K562 (cell line): ENCODE results near the gene ZNRF3. TPM values are rescaled to one million over a fixed set of nuclear protein-coding genes. Genes with fewer than 3 reads are reported as not detected.
A peak's percentile ranks its signal among the peaks of the same experiment; 100 is the strongest.

Source experiments
- ATAC-seq: fragments of 200-7000 bp; cut with Tn5 transposase; 3 replicates; pipeline ENCODE4 v1.9.1; 2020; ENCODE audit warnings: moderate library complexity
- BruUV-seq: library from RNA; stranded (reverse); fragments of 400-500 nt; replicated peaks from 2 replicates; lab custom pipeline; 2021; lab: Mats Ljungman, UMichigan
- CTCF ChIA-PET: fragments of 300-600 bp; formaldehyde crosslinking; extraction: SDS; loops from one replicate; lab custom pipeline; 2021; ENCODE audit warnings: low intra/inter-chr PET ratio; lab: Yijun Ruan, JAX
- POLR2A ChIA-PET: fragments of 300-600, 350-650 bp; sonication (Branson Sonifier 250); formaldehyde crosslinking; extraction: SDS; loops from one replicate; lab custom pipeline; 2021; ENCODE audit warnings: antibody characterized with exemption, inconsistent platforms; lab: Yijun Ruan, JAX
- DNase-seq, 4 experiments: peaks; one replicate each; pipeline versions ENCODE4 v3.0.0 to v3.0.0-alpha.2; 2011 to 2018; ENCODE audit warnings: low spot score in 3 of 4, mixed read lengths in 3 of 4; ENCODE audit errors: extremely low read depth in 1 of 4
- FAIRE-seq: peaks from 2 replicates; lab custom pipeline; 2011; peaks lifted over from hg19 to GRCh38; lab: Jason Lieb, UNC
- H2AFZ ChIP-seq: 2 replicates; pipeline ENCODE4 v1.6.0; 2011; ENCODE audit warnings: low read depth, low read length, control low read depth, inconsistent platforms
- H3K27ac ChIP-seq: fragments of 200-600 bp; 3 replicates; pipeline ENCODE4 v1.8.0; 2011; ENCODE audit warnings: low read depth, mild to moderate bottlenecking, control low read depth, inconsistent platforms, low read length, moderate library complexity, mixed read lengths; ENCODE audit errors: extremely low read depth
- H3K27me3 ChIP-seq, 2 experiments: fragments of 300-600 bp in 1 of 2; 2 replicates in 1 of 2; 3 replicates in 1 of 2; pipeline versions ENCODE4 v1.6.0 to v1.8.0; 2011; ENCODE audit warnings: inconsistent platforms in 2 of 2, low read length in 2 of 2, mild to moderate bottlenecking in 1 of 2, mixed read lengths in 1 of 2, moderate library complexity in 1 of 2; ENCODE audit not compliant: control insufficient read depth in 2 of 2, insufficient read depth in 2 of 2
- H3K36me3 ChIP-seq: fragments of 300-600 bp; 3 replicates; pipeline ENCODE4 v1.8.0; 2011; ENCODE audit warnings: mild to moderate bottlenecking, low read length, inconsistent platforms; ENCODE audit not compliant: control insufficient read depth, insufficient read depth
- H3K4me1 ChIP-seq, 2 experiments: fragments of 200-600 bp in 1 of 2; replicated peaks in 1 of 2; 2 replicates in 1 of 2; 3 replicates in 1 of 2; pipeline versions ENCODE4 v1.5.1 to v1.8.0; 2011; ENCODE audit warnings: inconsistent platforms in 2 of 2, low read length in 2 of 2, mild to moderate bottlenecking in 1 of 2, mixed read lengths in 1 of 2, moderate library complexity in 1 of 2; ENCODE audit not compliant: control insufficient read depth in 2 of 2, insufficient read depth in 2 of 2
- H3K4me2 ChIP-seq: 2 replicates; pipeline ENCODE4 v1.6.1; 2011; ENCODE audit warnings: low read length, control low read depth, inconsistent platforms, mixed read lengths; ENCODE audit not compliant: insufficient read depth
- H3K4me3 ChIP-seq: fragments of 200-600 bp; sonication (generic), shearing (Covaris generic); 2 replicates; pipeline ENCODE4 v1.5.1; 2016; ENCODE audit warnings: control low read depth, inconsistent platforms
- H3K79me2 ChIP-seq: fragments of 200-600 bp; 3 replicates; pipeline ENCODE4 v1.8.0; 2011; ENCODE audit warnings: low read length, inconsistent platforms; ENCODE audit not compliant: control insufficient read depth, insufficient read depth
- H3K9ac ChIP-seq, 2 experiments: 2 replicates each; pipeline versions ENCODE4 v1.6.0 to v1.6.1; 2011; ENCODE audit warnings: low read depth in 2 of 2, low read length in 2 of 2, control low read depth in 1 of 2, inconsistent platforms in 1 of 2, mild to moderate bottlenecking in 1 of 2, mixed read lengths in 1 of 2; ENCODE audit not compliant: insufficient read depth in 1 of 2
- H3K9me1 ChIP-seq: one replicate; pipeline ENCODE4 v1.6.0; 2011; ENCODE audit warnings: inconsistent platforms, mild to moderate bottlenecking, low read length, moderate library complexity; ENCODE audit not compliant: control insufficient read depth, insufficient read depth
- H3K9me3 ChIP-seq: replicated peaks from 2 replicates; pipeline ENCODE4 v1.5.1; 2011; ENCODE audit warnings: low read depth, low read length, inconsistent platforms; ENCODE audit not compliant: control insufficient read depth, insufficient read depth
- H4K20me1 ChIP-seq: replicated peaks from 2 replicates; pipeline ENCODE4 v1.6.1; 2011; ENCODE audit warnings: low read length, inconsistent platforms, mixed read lengths; ENCODE audit not compliant: control insufficient read depth, insufficient read depth
- CHD4 ChIP-seq: fragments of 200-600 bp; sonication (generic); IDR thresholded peaks from 3 replicates; pipeline ENCODE4 v1.6.1; 2012; ENCODE audit warnings: low read depth, mild to moderate bottlenecking, mixed read lengths, low read length, inconsistent platforms; ENCODE audit not compliant: insufficient read depth, insufficient replicate concordance, poor library complexity, severe bottlenecking
- CREB5 ChIP-seq: fragments of 250-450 bp; sonication (Bioruptor Pico); IDR thresholded peaks from 2 replicates; pipeline ENCODE4 v1.5.0; 2020; ENCODE audit warnings: mild to moderate bottlenecking
- FOXO4 ChIP-seq: fragments of 450-650 bp; formaldehyde crosslinking; IDR thresholded peaks from 2 replicates; pipeline ENCODE4 v1.4.0; 2020; ENCODE audit warnings: mild to moderate bottlenecking, moderate library complexity
- IRF1 ChIP-seq: sonication (generic); formaldehyde crosslinking; IDR thresholded peaks from 2 replicates; pipeline ENCODE4 v1.8.0; 2022; ENCODE audit warnings: missing genetic modification reagents, mild to moderate bottlenecking, borderline replicate concordance
- MITF ChIP-seq: IDR thresholded peaks from 2 replicates; pipeline ENCODE4 v1.6.1; 2014; ENCODE audit warnings: antibody characterized with exemption
- POLR2AphosphoS5 ChIP-seq: IDR thresholded peaks from 2 replicates; pipeline ENCODE4 v1.6.1; 2011; ENCODE audit warnings: mild to moderate bottlenecking, low read depth, low read length, moderate library complexity; ENCODE audit not compliant: control insufficient read depth, insufficient read depth
- SMAD3 ChIP-seq: fragments of 450-650 bp; formaldehyde crosslinking; conservative IDR thresholded peaks from 2 replicates; pipeline ENCODE4 v1.4.0; 2020; ENCODE audit warnings: mild to moderate bottlenecking
- SREBF2 ChIP-seq: sonication (generic); formaldehyde crosslinking; IDR thresholded peaks from 2 replicates; pipeline ENCODE4 v1.4.0; 2020; ENCODE audit warnings: mild to moderate bottlenecking, missing genetic modification reagents
- SRSF9 ChIP-seq: fragments of 200-400 bp; formaldehyde crosslinking; IDR thresholded peaks from 2 replicates; pipeline ENCODE4 v1.6.1; 2017; ENCODE audit warnings: low read depth, low read length, borderline replicate concordance
- ZNF699 ChIP-seq: fragments of 250-450 bp; sonication (Bioruptor Pico); IDR thresholded peaks from 2 replicates; pipeline ENCODE4 v1.8.0; 2021; ENCODE audit warnings: mild to moderate bottlenecking, moderate library complexity; ENCODE audit not compliant: insufficient replicate concordance
- WGBS: fragments of 100-300 bp; shearing (Covaris generic); methylation state at CpG from one replicate; pipeline ENCODE4 v1.1.6; 2016; ENCODE audit warnings: low coverage, mixed read lengths; ENCODE audit not compliant: insufficient coverage; ENCODE audit errors: missing lambda C conversion rate; 5-methylcytosine and 5-hydroxymethylcytosine counted together
- in situ Hi-C: fragments of 300-500 bp; cut with MboI; formaldehyde crosslinking; loops from 4 replicates; pipeline ENCODE4 v1.15.0; 2018; ENCODE audit warnings: inconsistent platforms, mixed read lengths
- intact Hi-C: fragments of 100-400 bp; cut with micrococcal nuclease; formaldehyde crosslinking; loops from 2 replicates; pipeline ENCODE4 v1.14.2; 2022
- polyA plus RNA-seq, 8 experiments: library from polyadenylated mRNA; depleted of rRNA in 4 of 8; stranded (reverse) in 5 of 8; unstranded in 3 of 8; fragments of >200 nt; fragmentation: Nextera tagmentation in 2 of 8; fragmentation: Illumina TruSeq in 1 of 8; extraction: Ambion mirVana in 2 of 8; extraction: Trizol in 1 of 8; gene quantifications; 2 replicates each; pipeline versions ENCODE4 v1.2.1 to v1.2.3, GENCODE V29; 2011 to 2014; ENCODE audit warnings: inconsistent platforms in 1 of 8, missing spikeins in 1 of 8
- total RNA-seq, 7 experiments: library from RNA; depleted of rRNA in 6 of 7; stranded (reverse); fragments of >200 nt in 6 of 7; fragmentation: Illumina TruSeq in 2 of 7; extraction: Trizol in 2 of 7; gene quantifications; 2 replicates each; pipeline versions ENCODE4 v1.2.1 to v1.2.3, GENCODE V29; 2011 to 2021; ENCODE audit warnings: low replicate concordance in 1 of 7

Gene ZNRF3
- total and polyA plus RNA-seq, 9 of the 15 experiments (the other 6 are each of a cell fraction or from before 2014, with no cell fraction given): 0.41 to 5.9 (median 1.7) TPM

- FAIRE-seq (no peak), ATAC-seq (0 out of 3 replicates have a peak, but pooled peaks have one; percentile 42), DNase-seq (no peak)
- Histone ChIP-seq H3K36me3 (no peaks in the 10 kb centered on the region), H3K9me3 (no peaks in the 10 kb centered on the region), H3K4me3 (no peak overlapping the region), H3K4me1 (peaks cover 0 to 20% of the 10 kb centered on the region in 2 experiments; a peak in 4 of 5 replicates), H3K79me2 (no peaks in the 10 kb centered on the region; the same call in 2 of the 3 replicates), H3K27me3 (no peaks in the 10 kb centered on the region), H2AFZ (no peak overlapping the region), H3K9ac (no peak overlapping the region), H4K20me1 (no peaks in the 10 kb centered on the region), H3K27ac (no peak overlapping the region), H3K4me2 (no peak overlapping the region), H3K9me1 (no peaks in the 10 kb centered on the region)
- no peak for TF ChIP-seq POLR2AphosphoS5
- no peak for TF ChIP-seq ZNF699
- no peak for TF ChIP-seq SMAD3
- TF ChIP-seq MITF: no peak
- no peak for TF ChIP-seq IRF1
- no peak for TF ChIP-seq CREB5 (CRISPR knock-in tag)
- no peak for TF ChIP-seq FOXO4 (CRISPR knock-in tag)
- TF ChIP-seq CHD4: no peak
- no peak for TF ChIP-seq SREBF2 (CRISPR knock-in tag)
- TF ChIP-seq SRSF9: no peak
- in situ Hi-C loops (no loop called here), intact Hi-C loops (no loop called here)
- CTCF ChIA-PET: no interaction called here
- 68% methylated on average over 3 of the region's 3 CpGs for WGBS
- BruUV-seq: no TSS peak
- POLR2A ChIA-PET: interaction anchor here (0.7 to 1.2 kb wide), 4 partner anchors 9 to 241 kb away, joined by 3 to 5 read pairs (median 4); no protein-coding TSS in a partner anchor
Observed at GRCh38 chr22:29088809-29089208, 205.4 kb downstream of the ZNRF3 start.
